Heart left ventricle (tissue), 13 donors: ENCODE results near the gene TUBB2A.

ENCODE experiments used
- POLR2A ChIP-seq, 2 donors: fragments of 450-650 bp; IDR thresholded peaks; one replicate each; pipeline ENCODE4 v1.6.1; 2017; ENCODE audit warnings: antibody characterized with exemption in 2 of 2, mild to moderate bottlenecking in 2 of 2, moderate library complexity in 2 of 2
- TF ChIP-seq, protein P1 (sequence below), 12 donors: fragments of 200-600 bp; sonication (generic) in 4 of 12; IDR thresholded peaks; one replicate each; pipeline versions ENCODE4 v1.5.0 to v1.8.0; 2018 to 2022; ENCODE audit warnings: antibody characterized with exemption in 12 of 12, mild to moderate bottlenecking in 5 of 12
- donor health status: ischemic (EF 13 %, LVEDD 7.1; RV severe dilation, severe dysfunction).
- donor health status: DM: no; HTN: yes; CAD: no.
- donor health status: DM: no; HTN: no; CAD: no.
- donor health status: ischemic (EF 25% LVEDD 6.9; RV normal size, moderate dysfunction).
- donor health status: ischemic (EF 25% LVEDD 5.7; RV mildly dilated, moderate dysfunction).
- donor health status: ischemic (EF 35%, LVEDD 5.7; RV mildly dilated, moderate dysfunction).
- donor health status: nonischemic (EF 11% LVEDD 7.7; RV severe dilation, severe dysfunction).
- donor health status: DM: yes; HTN: yes; CAD: no.
- donor health status: PGD.
- donor health status: ischemic (EF 29% LVEDD 5.4; RV normal size, mild dysfunction).
- donor health status: nonischemic (EF 23%, LVEDD 6.1; RV moderate dilation, normal function).

DNA sequence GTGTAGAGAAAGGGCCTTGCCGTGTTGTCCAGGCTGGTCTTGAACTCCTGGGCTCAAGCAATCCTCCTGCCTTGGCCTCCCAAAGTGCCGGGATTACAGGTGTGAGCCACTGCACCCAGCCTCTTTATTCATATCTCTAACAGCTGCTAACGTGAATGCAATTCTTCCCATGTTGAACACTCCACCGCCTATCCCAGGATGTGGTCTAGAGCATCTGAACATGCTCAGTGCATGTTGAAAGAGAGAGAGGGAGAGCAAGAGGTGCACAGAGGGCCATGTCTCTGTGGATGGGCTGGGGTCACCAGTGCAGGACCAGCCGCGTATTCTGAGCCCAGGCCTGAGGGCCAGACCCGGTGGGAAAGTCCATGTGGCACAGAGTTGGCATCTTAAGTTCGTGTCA is 12.8 kb downstream of the TUBB2A start:
- TF ChIP-seq, protein P1, sequence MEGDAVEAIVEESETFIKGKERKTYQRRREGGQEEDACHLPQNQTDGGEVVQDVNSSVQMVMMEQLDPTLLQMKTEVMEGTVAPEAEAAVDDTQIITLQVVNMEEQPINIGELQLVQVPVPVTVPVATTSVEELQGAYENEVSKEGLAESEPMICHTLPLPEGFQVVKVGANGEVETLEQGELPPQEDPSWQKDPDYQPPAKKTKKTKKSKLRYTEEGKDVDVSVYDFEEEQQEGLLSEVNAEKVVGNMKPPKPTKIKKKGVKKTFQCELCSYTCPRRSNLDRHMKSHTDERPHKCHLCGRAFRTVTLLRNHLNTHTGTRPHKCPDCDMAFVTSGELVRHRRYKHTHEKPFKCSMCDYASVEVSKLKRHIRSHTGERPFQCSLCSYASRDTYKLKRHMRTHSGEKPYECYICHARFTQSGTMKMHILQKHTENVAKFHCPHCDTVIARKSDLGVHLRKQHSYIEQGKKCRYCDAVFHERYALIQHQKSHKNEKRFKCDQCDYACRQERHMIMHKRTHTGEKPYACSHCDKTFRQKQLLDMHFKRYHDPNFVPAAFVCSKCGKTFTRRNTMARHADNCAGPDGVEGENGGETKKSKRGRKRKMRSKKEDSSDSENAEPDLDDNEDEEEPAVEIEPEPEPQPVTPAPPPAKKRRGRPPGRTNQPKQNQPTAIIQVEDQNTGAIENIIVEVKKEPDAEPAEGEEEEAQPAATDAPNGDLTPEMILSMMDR (IDR thresholded peaks at IDR 0.05), result no peak
- no peak for TF ChIP-seq POLR2A (IDR thresholded peaks at IDR 0.05)
